Panc1 (cell line): ENCODE measurements around the gene DENND2A.

Experiments
- CTCF ChIP-seq: fragments of 450-650 bp; IDR thresholded peaks from 2 replicates; pipeline ENCODE4 v1.5.1; 2017; ENCODE audit warnings: mild to moderate bottlenecking
- REST ChIP-seq, 2 experiments: IDR thresholded peaks; 2 replicates each; pipeline ENCODE4 v1.6.1; 2011 to 2012; ENCODE audit warnings: low read depth in 2 of 2, control low read depth in 1 of 2, low read length in 1 of 2, mild to moderate bottlenecking in 1 of 2, moderate library complexity in 1 of 2; ENCODE audit not compliant: insufficient read depth in 1 of 2

DNA sequence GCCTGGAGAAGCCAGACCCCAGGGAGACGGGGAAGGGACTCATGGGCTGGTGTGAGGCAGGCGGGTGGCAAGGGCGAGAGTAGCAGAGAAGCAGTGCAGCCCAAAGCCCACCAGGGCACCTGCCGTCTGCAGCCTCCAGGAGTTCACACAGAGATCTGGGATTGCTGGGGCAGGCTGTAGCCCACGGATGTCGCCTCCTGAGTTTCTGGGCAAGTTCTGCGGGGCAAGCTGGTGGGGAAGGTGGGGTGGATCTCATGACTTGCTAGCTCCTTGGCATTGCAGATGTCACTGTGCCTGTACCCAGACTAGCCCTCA is 38.2 kb upstream of the DENND2A start:
- TF ChIP-seq CTCF = no peak
- no peak for TF ChIP-seq REST (IDR thresholded peaks at IDR 0.05; ENCODE audit: insufficient read depth in 1 of 2, low read depth in 2 of 2, low read length in 1 of 2)
